Esophagus (tissue), 2 donors: Measurements from ENCODE around the gene HORMAD1. TPM values are rescaled to one million over a fixed set of nuclear protein-coding genes. Genes with fewer than 3 reads are reported as not detected.

Experiments
- polyA plus RNA-seq, 2 donors: library from polyadenylated mRNA; stranded (reverse); fragments of 200-250 nt; gene quantifications; one replicate each; pipeline ENCODE4 v1.2.3, GENCODE V29; 2013
- donor health status: healthy with polysubstance abuse.
- donor health status: Bipolar disorder and iron deficiency.

Gene HORMAD1
- polyA plus RNA-seq, 2 donors = 3.8 TPM; not detected in 1

Other genes with a start within 250 kb of the HORMAD1 start
- gene TARS2, start 233.5 kb downstream of the HORMAD1 start, polyA plus RNA-seq = 10 to 100 TPM; 14.1 to 26.7 TPM
- gene ECM1, start 212.8 kb downstream of the HORMAD1 start, polyA plus RNA-seq = 1,000 to 10,000 TPM; 1,189 to 4,054 TPM
- 1 to 10 TPM; 2.1 to 4.6 TPM for gene FALEC, start 205.1 kb downstream of the HORMAD1 start, polyA plus RNA-seq
- 100 to 1,000 TPM in 1 of 2 donors, 10 to 100 TPM in 1; 43.2 to 108 TPM for gene ADAMTSL4, start 171.5 kb downstream of the HORMAD1 start, polyA plus RNA-seq
- gene MCL1, start 141.3 kb downstream of the HORMAD1 start, polyA plus RNA-seq = 100 to 1,000 TPM in 1 of 2 donors, 10 to 100 TPM in 1; 99.3 to 101 TPM
- 100 to 1,000 TPM; 290 to 298 TPM for gene ENSA, start 91.3 kb downstream of the HORMAD1 start, polyA plus RNA-seq
- gene GOLPH3L, start 23.7 kb downstream of the HORMAD1 start, polyA plus RNA-seq = 10 to 100 TPM; 20.3 to 27.0 TPM
- 10 to 100 TPM; 17.2 to 20.2 TPM for gene CTSS, start 44.9 kb upstream of the HORMAD1 start, polyA plus RNA-seq
- gene CTSK, start 87.4 kb upstream of the HORMAD1 start, polyA plus RNA-seq = 10 to 100 TPM in 1 of 2 donors, 1 to 10 TPM in 1; 5.7 to 11.1 TPM
- 10 to 100 TPM in 1 of 2 donors, 1 to 10 TPM in 1; 9.0 to 10.5 TPM for gene ARNT, start 155.7 kb upstream of the HORMAD1 start, polyA plus RNA-seq
- gene CTXND2, start 166.2 kb upstream of the HORMAD1 start, polyA plus RNA-seq = not detected
- 10 to 100 TPM; 14.4 to 17.8 TPM for gene SETDB1, start 205.5 kb upstream of the HORMAD1 start, polyA plus RNA-seq